NCI-H187 (cell line): ENCODE data around the gene CAMK1D.
"Not testable (repeated sequence)": the region's sequence is repeated elsewhere in the genome, so short reads cannot be mapped to it uniquely, and the experiment has no call there.

Experiments used
- DNase-seq, 2 experiments: peaks; one replicate each; lab custom pipeline; 2025; lab: John Stamatoyannopoulos, UW

Gene CAMK1D

GRCh38 chr10:12797471-12798262 is 448.3 kb downstream of the CAMK1D start:
- DNase-seq: no peak

- no peak for DNase-seq
Observed at GRCh38 chr10:12799144-12799543, 449.8 kb downstream of the CAMK1D start.

- no peak for DNase-seq
Observed at GRCh38 chr10:12799714-12800113, 450.4 kb downstream of the CAMK1D start.

GRCh38 chr10:12800302-12800701 is 451.0 kb downstream of the CAMK1D start:
- no peak for DNase-seq

- DNase-seq: no peak
Observed at GRCh38 chr10:12801214-12802087, 452.1 kb downstream of the CAMK1D start.

- DNase-seq: no peak
Observed at GRCh38 chr10:12803776-12804175, 454.4 kb downstream of the CAMK1D start.

GRCh38 chr10:12806228-12807095 is 457.1 kb downstream of the CAMK1D start:
- no peak for DNase-seq

GRCh38 chr10:12807096-12807755 is 457.9 kb downstream of the CAMK1D start:
- DNase-seq: no peak

- DNase-seq: no peak
Observed at GRCh38 chr10:12808014-12808613, 458.8 kb downstream of the CAMK1D start.

- not testable (repeated sequence) for DNase-seq
Observed at GRCh38 chr10:12810046-12810445, 460.7 kb downstream of the CAMK1D start.

GRCh38 chr10:12811826-12812225 is 462.5 kb downstream of the CAMK1D start:
- DNase-seq: no peak

GRCh38 chr10:12812571-12812970 is 463.2 kb downstream of the CAMK1D start:
- no peak for DNase-seq

- no peak for DNase-seq
Observed at GRCh38 chr10:12814166-12814565, 464.8 kb downstream of the CAMK1D start.

- no peak for DNase-seq
Observed at GRCh38 chr10:12819071-12819470, 469.7 kb downstream of the CAMK1D start.

- no peak for DNase-seq
Observed at GRCh38 chr10:12819656-12820055, 470.3 kb downstream of the CAMK1D start.

- DNase-seq: no peak
Observed at GRCh38 chr10:12822126-12822892, 473.0 kb downstream of the CAMK1D start.

- no peak for DNase-seq
Observed at GRCh38 chr10:12822893-12823170, 473.5 kb downstream of the CAMK1D start.

GRCh38 chr10:12823328-12823727 is 474.0 kb downstream of the CAMK1D start:
- DNase-seq: no peak

GRCh38 chr10:12825260-12825849 is 476.0 kb downstream of the CAMK1D start:
- DNase-seq: no peak

GRCh38 chr10:12826800-12827372 is 477.5 kb downstream of the CAMK1D start:
- no peak for DNase-seq
